HG03575 (cell line): ENCODE data around the gene PPT1.

Source experiments
- ATAC-seq: cut with Tn5 transposase; IDR thresholded peaks from one replicate; pipeline ENCODE4 v1.9.1; 2021; ENCODE audit not compliant: unreplicated experiment, insufficient number of reproducible peaks, low FRiP score; ENCODE audit errors: extremely low read depth

The PPT1 gene

GRCh38 chr1:40058453-40059337 lies 38.4 kb downstream of the PPT1 start:
- ATAC-seq, result no peak

GRCh38 chr1:40058097-40058452 lies 39.0 kb downstream of the PPT1 start:
- ATAC-seq, result no peak

GRCh38 chr1:40057310-40058030 lies 39.6 kb downstream of the PPT1 start:
- ATAC-seq, result no peak

GRCh38 chr1:40056519-40057309 lies 40.3 kb downstream of the PPT1 start:
- no peak for ATAC-seq

- ATAC-seq, result no peak
Measured at GRCh38 chr1:40053138-40053887, 43.7 kb downstream of the PPT1 start.

GRCh38 chr1:40050863-40051262 lies 46.2 kb downstream of the PPT1 start:
- ATAC-seq, result no peak

GRCh38 chr1:40049725-40050124 lies 47.3 kb downstream of the PPT1 start:
- no peak for ATAC-seq

GRCh38 chr1:40047769-40048168 lies 49.3 kb downstream of the PPT1 start:
- ATAC-seq, result no peak

GRCh38 chr1:40047276-40047675 lies 49.8 kb downstream of the PPT1 start:
- ATAC-seq, result no peak

GRCh38 chr1:40045766-40046165 lies 51.3 kb downstream of the PPT1 start:
- ATAC-seq, result no peak

GRCh38 chr1:40045182-40045581 lies 51.9 kb downstream of the PPT1 start:
- ATAC-seq, result no peak

GRCh38 chr1:40044110-40044509 lies 52.9 kb downstream of the PPT1 start:
- ATAC-seq, result no peak

- no peak for ATAC-seq
Measured at GRCh38 chr1:40042341-40042740, 54.7 kb downstream of the PPT1 start.

- no peak for ATAC-seq
Measured at GRCh38 chr1:40041466-40041838, 55.6 kb downstream of the PPT1 start.

GRCh38 chr1:40040511-40041465 lies 56.3 kb downstream of the PPT1 start, which contains the start of gene CAP1:
Gene CAP1 (plus strand): TSS chr1:40040729. CDS start chr1:40059347, 18,618 bp downstream.
- ATAC-seq, result peak; percentile 34

- no peak for ATAC-seq
Measured at GRCh38 chr1:40039757-40040510, 57.1 kb downstream of the PPT1 start.

GRCh38 chr1:40039245-40039756 lies 57.8 kb downstream of the PPT1 start:
- ATAC-seq, result no peak
